Activated CD4-positive, alpha-beta T cell treated with anti-CD3 and anti-CD28 coated beads for 36 hours (primary cell): ENCODE results near the gene ALOX15B. TPM values are rescaled to one million over a fixed set of nuclear protein-coding genes. Genes with fewer than 3 reads are reported as not detected.
"Not testable (repeated sequence)": the region's sequence is repeated elsewhere in the genome, so short reads cannot be mapped to it uniquely, and the experiment has no call there.

Experiments
- ATAC-seq: fragments of 200-7000 bp; cut with Tn5 transposase; one replicate; pipeline ENCODE4 v1.10.0; 2021; ENCODE audit warnings: mild to moderate bottlenecking, moderate library complexity
- CTCF ChIA-PET: fragments of 350-600 bp; sonication (Branson Sonifier 250); formaldehyde crosslinking; loops from one replicate; lab custom pipeline; 2021; ENCODE audit warnings: antibody characterized with exemption; lab: Charles Lee
- POLR2A ChIA-PET: fragments of 350-600 bp; sonication (Branson Sonifier 250); formaldehyde crosslinking; loops from one replicate; lab custom pipeline; 2021; ENCODE audit warnings: antibody characterized with exemption, inconsistent platforms; lab: Charles Lee
- DNase-seq: peaks from one replicate; pipeline ENCODE4 v3.0.0-alpha.2; 2020
- H3K27ac Mint-ChIP-seq: one replicate; pipeline ENCODE4 v1.8.0; 2021; ENCODE audit warnings: mixed read lengths
- H3K27me3 Mint-ChIP-seq: one replicate; pipeline ENCODE4 v1.8.0; 2021; ENCODE audit warnings: mixed read lengths
- H3K36me3 Mint-ChIP-seq: one replicate; pipeline ENCODE4 v1.8.0; 2021; ENCODE audit warnings: low read depth, mixed read lengths
- H3K4me1 Mint-ChIP-seq: one replicate; pipeline ENCODE4 v1.8.0; 2021; ENCODE audit warnings: mixed read lengths
- H3K4me3 Mint-ChIP-seq: one replicate; pipeline ENCODE4 v1.8.0; 2021; ENCODE audit warnings: mild to moderate bottlenecking, moderate library complexity, mixed read lengths
- H3K9me3 Mint-ChIP-seq: one replicate; pipeline ENCODE4 v1.8.0; 2021; ENCODE audit warnings: low read depth, mixed read lengths
- intact Hi-C, 2 experiments: fragments of 100-400 bp; cut with DNase I in 1 of 2; cut with micrococcal nuclease in 1 of 2; formaldehyde crosslinking; loops; one replicate each; pipeline versions ENCODE4 v1.14.2 to v1.15.1; 2022 to 2024; cut with DNase I, micrococcal nuclease
- total RNA-seq, 2 experiments: library from RNA; stranded (reverse); gene quantifications; one replicate each; pipeline ENCODE4 v1.2.3, GENCODE V29; 2021

The ALOX15B gene
- total RNA-seq, 2 experiments from 2014 or later = 0.09 to 0.18 TPM

- H3K36me3 Mint-ChIP-seq = no peaks in the 10 kb centered on the region
- peak overlapping the region; percentile 66 for H3K4me3 Mint-ChIP-seq
- intact Hi-C loops = loop anchor here in 1 of 2 experiments (1.0 to 10.0 kb wide), 2 partner anchors 14 to 671 kb away; partner anchors contain the start of gene CCDC42
- peaks cover 31% of the 10 kb centered on the region for H3K27me3 Mint-ChIP-seq
- ATAC-seq = peak; percentile 93
- peaks cover 20% of the 10 kb centered on the region for H3K4me1 Mint-ChIP-seq
- POLR2A ChIA-PET = interaction anchor here (0.6 to 0.7 kb wide), 3 partner anchors 45 to 147 kb away, joined by 3 to 5 read pairs (median 3); partner anchors contain the start of gene AURKB
- no peaks in the 10 kb centered on the region for H3K9me3 Mint-ChIP-seq
- H3K27ac Mint-ChIP-seq = peak overlapping the region; percentile 66
- CTCF ChIA-PET = interaction anchor here (0.5 to 20.9 kb wide), 49 partner anchors 11 to 522 kb away, joined by 3 to 315 read pairs (median 4); partner anchors contain the start of genes ALOX12B, ALOXE3, CHD3 and HES7
- peak; percentile 94 for DNase-seq
These were observed 35.0 kb downstream of the ALOX15B start for GRCh38 chr17:8073627-8074484.

GRCh38 chr17:8074554-8074953 is 35.7 kb downstream of the ALOX15B start:
- Mint-ChIP-seq H3K4me3 (no peak overlapping the region), H3K4me1 (peaks cover 23% of the 10 kb centered on the region), H3K27me3 (peaks cover 31% of the 10 kb centered on the region), H3K36me3 (no peaks in the 10 kb centered on the region), H3K9me3 (no peaks in the 10 kb centered on the region), H3K27ac (no peak overlapping the region)
- intact Hi-C loops = loop anchor here in 1 of 2 experiments (10.0 kb wide), 1 partner anchor 670 kb away; the partner anchor contains the start of gene CCDC42
- DNase-seq (no peak), ATAC-seq (no peak)
- ChIA-PET CTCF (interaction anchor here (0.6 to 20.9 kb wide), 33 partner anchors 10 to 523 kb away, joined by 3 to 315 read pairs (median 5); partner anchors contain the start of genes ALOX12B, ALOXE3, HES7 and SLC25A35), POLR2A (interaction anchor here (0.5 to 0.7 kb wide), 3 partner anchors 17 to 151 kb away, joined by 3 read pairs; partner anchors contain the start of gene AURKB)

GRCh38 chr17:8075081-8075480 is 36.2 kb downstream of the ALOX15B start:
- Mint-ChIP-seq H3K27me3 (peaks cover 31% of the 10 kb centered on the region), H3K9me3 (no peaks in the 10 kb centered on the region), H3K27ac (no peak overlapping the region), H3K4me1 (peaks cover 25% of the 10 kb centered on the region), H3K36me3 (no peaks in the 10 kb centered on the region), H3K4me3 (no peak overlapping the region)
- ChIA-PET CTCF (interaction anchor here (0.7 to 20.9 kb wide), 16 partner anchors 10 to 323 kb away, joined by 3 to 315 read pairs (median 5); partner anchors contain the start of genes ALOX12B and ALOXE3), POLR2A (interaction anchor here (0.7 kb wide), 1 partner anchor 16 kb away, joined by 3 read pairs; no protein-coding TSS in a partner anchor)
- intact Hi-C loops = loop anchor here in 1 of 2 experiments (5.0 to 10.0 kb wide), 2 partner anchors 227 to 670 kb away; partner anchors contain the start of gene CCDC42
- ATAC-seq (no peak), DNase-seq (no peak)

- Mint-ChIP-seq H3K27me3 (peaks cover 28% of the 10 kb centered on the region), H3K36me3 (peaks cover 3% of the 10 kb centered on the region), H3K9me3 (no peaks in the 10 kb centered on the region), H3K27ac (no peak overlapping the region), H3K4me3 (no peak overlapping the region), H3K4me1 (peaks cover 30% of the 10 kb centered on the region)
- no peak for ATAC-seq
- ChIA-PET POLR2A (no interaction called here), CTCF (interaction anchor here (0.7 to 20.9 kb wide), 9 partner anchors 9 to 104 kb away, joined by 3 to 315 read pairs (median 7); partner anchors contain the start of genes ALOXE3 and GUCY2D)
- no peak for DNase-seq
- intact Hi-C loops = loop anchor here in 1 of 2 experiments (5.0 to 10.0 kb wide), 2 partner anchors 227 to 669 kb away; partner anchors contain the start of gene CCDC42
These were observed 36.9 kb downstream of the ALOX15B start for GRCh38 chr17:8075574-8076342.

- H3K27ac Mint-ChIP-seq = no peak overlapping the region
- ATAC-seq = no peak
These were observed 37.8 kb downstream of the ALOX15B start for GRCh38 chr17:8076502-8077266.

GRCh38 chr17:8077939-8078338 is 39.1 kb downstream of the ALOX15B start:
- H3K4me3 Mint-ChIP-seq, DNase-seq, H3K9me3 Mint-ChIP-seq, ATAC-seq, H3K27ac Mint-ChIP-seq: not testable (repeated sequence)
- peaks cover 14% of the 10 kb centered on the region for H3K36me3 Mint-ChIP-seq
- H3K4me1 Mint-ChIP-seq = peaks cover 27% of the 10 kb centered on the region
- H3K27me3 Mint-ChIP-seq = peaks cover 19% of the 10 kb centered on the region
- intact Hi-C loops = loop anchor here in 1 of 2 experiments (2.0 to 10.0 kb wide), 3 partner anchors 224 to 667 kb away; partner anchors contain the start of genes CCDC42 and KRABD2
- ChIA-PET POLR2A (interaction anchor here (0.6 kb wide), 1 partner anchor 95 kb away, joined by 3 read pairs; no protein-coding TSS in a partner anchor), CTCF (interaction anchor here (1.8 to 20.9 kb wide), 6 partner anchors 16 to 223 kb away, joined by 6 to 315 read pairs (median 18); partner anchors contain the start of gene ALOXE3)

More at GRCh38 chr17:8076502-8077266, 37.8 kb downstream of the ALOX15B start:
- no peak overlapping the region for H3K4me3 Mint-ChIP-seq
- DNase-seq = no peak
- intact Hi-C loops = loop anchor here in 1 of 2 experiments (5.0 to 10.0 kb wide), 2 partner anchors 226 to 668 kb away; partner anchors contain the start of gene CCDC42
- ChIA-PET POLR2A (no interaction called here), CTCF (interaction anchor here (0.7 to 20.9 kb wide), 7 partner anchors 8 to 74 kb away, joined by 3 to 315 read pairs (median 22); partner anchors contain the start of genes ALOXE3 and GUCY2D)
- peaks cover 32% of the 10 kb centered on the region for H3K4me1 Mint-ChIP-seq
- H3K27me3 Mint-ChIP-seq = peaks cover 27% of the 10 kb centered on the region
- H3K36me3 Mint-ChIP-seq = peaks cover 10% of the 10 kb centered on the region
- H3K9me3 Mint-ChIP-seq = no peaks in the 10 kb centered on the region

- CTCF ChIA-PET = interaction anchor here (0.5 to 20.9 kb wide), 30 partner anchors 8 to 221 kb away, joined by 3 to 315 read pairs (median 4); partner anchors contain the start of genes ALOX12B, ALOXE3, BORCS6 and RNF227
- Mint-ChIP-seq H3K9me3 (no peaks in the 10 kb centered on the region), H3K4me3 (peak overlapping the region; percentile 94), H3K27ac (peak overlapping the region; percentile 92), H3K36me3 (peaks cover 14% of the 10 kb centered on the region), H3K27me3 (peaks cover 5% of the 10 kb centered on the region), H3K4me1 (peaks cover 12% of the 10 kb centered on the region)
- ATAC-seq (peak; percentile 94), DNase-seq (peak; percentile 92)
- intact Hi-C loops = loop anchor here (1.0 to 10.0 kb wide), 7 partner anchors 19 to 665 kb away; partner anchors contain the start of genes ALOXE3 (in 2 of the 2), CCDC42 (in 1 of the 2) and KRABD2 (in 1 of the 2)
- POLR2A ChIA-PET = interaction anchor here (0.6 to 1.0 kb wide), 2 partner anchors 19 to 60 kb away, joined by 3 read pairs; no protein-coding TSS in a partner anchor
These were observed 40.7 kb downstream of the ALOX15B start for GRCh38 chr17:8079291-8080207.

- Mint-ChIP-seq H3K36me3 (peaks cover 14% of the 10 kb centered on the region), H3K9me3 (no peaks in the 10 kb centered on the region), H3K27me3 (no peaks in the 10 kb centered on the region), H3K4me3 (peak overlapping the region; percentile 94), H3K4me1 (peaks cover 12% of the 10 kb centered on the region), H3K27ac (peak overlapping the region; percentile 53)
- ATAC-seq (no peak), DNase-seq (no peak)
- intact Hi-C loops = loop anchor here (1.0 to 5.0 kb wide), 2 partner anchors 30 to 77 kb away; no protein-coding TSS in a partner anchor
- ChIA-PET POLR2A (no interaction called here), CTCF (interaction anchor here (0.6 to 20.9 kb wide), 12 partner anchors 9 to 1180 kb away, joined by 3 to 315 read pairs (median 5); partner anchors contain the start of gene ALOXE3)
These were observed 41.4 kb downstream of the ALOX15B start for GRCh38 chr17:8080208-8080798.
